ENCODE measurements around the gene GLUL. TPM values are rescaled to one million over a fixed set of nuclear protein-coding genes. Genes with fewer than 3 reads are reported as not detected.

The GLUL gene
- total and polyA plus RNA-seq, 2 donors from 2014 or later: 90.6 to 533 TPM

DNA sequence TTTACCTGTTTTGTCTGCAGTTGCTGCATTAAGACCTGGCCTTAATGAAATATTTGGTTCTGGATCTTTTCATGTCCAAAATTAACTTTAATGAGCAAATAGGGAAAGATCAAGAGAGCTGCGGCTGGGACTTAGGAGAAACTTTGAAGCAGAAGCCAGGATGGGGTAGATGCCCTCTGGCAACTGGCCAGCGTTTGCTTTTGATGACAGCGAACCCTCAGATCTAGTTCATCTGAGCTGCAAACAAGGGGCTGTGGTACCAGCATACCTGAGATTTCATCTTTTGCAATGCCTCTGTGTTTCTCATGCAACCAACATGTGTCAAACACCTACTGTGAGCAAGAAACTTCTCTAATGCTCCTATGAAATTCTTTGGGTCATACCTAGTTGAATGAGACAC is 21.9 kb upstream of the GLUL start:
- FAIRE-seq (no peak), DNase-seq (no peak)
- no peaks in the 10 kb centered on the region for H3K27me3 ChIP-seq (ENCODE audit: control insufficient read depth, insufficient read depth, low read length)
- H3K4me1 ChIP-seq (ENCODE audit: control insufficient read depth in 2 of 3, insufficient read depth in 2 of 3, low read depth in 1 of 3, low read length in 3 of 3): no peaks in the 10 kb centered on the region
- no peak overlapping the region for H3K27ac ChIP-seq (ENCODE audit: low read depth in 2 of 2, low read length in 2 of 2)
- H3K36me3 ChIP-seq (ENCODE audit: control insufficient read depth in 2 of 3, insufficient read depth in 3 of 3, low read length in 3 of 3): no peaks in the 10 kb centered on the region
- H3K9ac ChIP-seq (ENCODE audit: low read length in 3 of 3): no peak overlapping the region
- intact Hi-C loops (cut with DNase I): no loop called here
- no peak overlapping the region for H3K4me3 ChIP-seq (ENCODE audit: low read length in 3 of 3)
- no peaks in the 10 kb centered on the region for H3K9me3 ChIP-seq (ENCODE audit: control insufficient read depth in 2 of 3, insufficient read depth in 1 of 3, low read length in 3 of 3)
- TF ChIP-seq, protein P1, sequence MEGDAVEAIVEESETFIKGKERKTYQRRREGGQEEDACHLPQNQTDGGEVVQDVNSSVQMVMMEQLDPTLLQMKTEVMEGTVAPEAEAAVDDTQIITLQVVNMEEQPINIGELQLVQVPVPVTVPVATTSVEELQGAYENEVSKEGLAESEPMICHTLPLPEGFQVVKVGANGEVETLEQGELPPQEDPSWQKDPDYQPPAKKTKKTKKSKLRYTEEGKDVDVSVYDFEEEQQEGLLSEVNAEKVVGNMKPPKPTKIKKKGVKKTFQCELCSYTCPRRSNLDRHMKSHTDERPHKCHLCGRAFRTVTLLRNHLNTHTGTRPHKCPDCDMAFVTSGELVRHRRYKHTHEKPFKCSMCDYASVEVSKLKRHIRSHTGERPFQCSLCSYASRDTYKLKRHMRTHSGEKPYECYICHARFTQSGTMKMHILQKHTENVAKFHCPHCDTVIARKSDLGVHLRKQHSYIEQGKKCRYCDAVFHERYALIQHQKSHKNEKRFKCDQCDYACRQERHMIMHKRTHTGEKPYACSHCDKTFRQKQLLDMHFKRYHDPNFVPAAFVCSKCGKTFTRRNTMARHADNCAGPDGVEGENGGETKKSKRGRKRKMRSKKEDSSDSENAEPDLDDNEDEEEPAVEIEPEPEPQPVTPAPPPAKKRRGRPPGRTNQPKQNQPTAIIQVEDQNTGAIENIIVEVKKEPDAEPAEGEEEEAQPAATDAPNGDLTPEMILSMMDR (IDR thresholded peaks at IDR 0.05; ENCODE audit: borderline replicate concordance, extremely low read depth, insufficient read depth): no peak

DNA sequence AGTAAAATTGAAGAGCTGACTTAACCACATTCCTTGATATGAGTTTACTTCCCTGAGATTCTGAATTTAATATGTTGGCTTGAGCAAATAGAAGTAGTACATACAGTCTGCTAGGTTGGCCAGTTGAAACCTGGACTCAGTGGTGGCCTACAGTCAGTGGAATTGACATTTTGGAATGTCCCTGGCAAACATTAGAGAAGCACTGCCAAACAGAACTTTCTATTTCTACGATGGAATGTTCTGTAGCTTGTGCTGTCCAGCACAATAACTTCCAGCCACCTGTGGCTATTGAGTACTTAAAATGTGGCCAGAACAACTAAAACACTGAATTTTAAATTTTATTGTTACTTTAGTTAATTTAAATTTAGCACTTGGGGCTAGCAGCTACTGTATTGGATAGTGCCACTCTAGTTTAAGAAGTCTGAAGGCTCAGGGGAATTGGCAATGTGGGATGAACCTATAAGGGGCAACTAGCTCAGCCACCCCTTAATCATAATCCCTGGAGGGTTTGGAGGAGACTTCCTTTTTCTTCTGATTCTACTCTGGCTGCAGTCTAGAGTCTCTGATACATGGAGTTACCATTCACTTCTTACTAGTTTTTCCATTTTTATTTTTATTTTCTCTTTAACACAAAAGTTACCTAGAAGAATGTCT is 19.2 kb upstream of the GLUL start:
- no peak overlapping the region for H3K9ac ChIP-seq (ENCODE audit: low read length in 3 of 3)
- intact Hi-C loops (cut with DNase I): no loop called here
- H3K4me1 ChIP-seq (ENCODE audit: control insufficient read depth in 2 of 3, insufficient read depth in 2 of 3, low read depth in 1 of 3, low read length in 3 of 3): no peaks in the 10 kb centered on the region
- no peaks in the 10 kb centered on the region for H3K36me3 ChIP-seq (ENCODE audit: control insufficient read depth in 2 of 3, insufficient read depth in 3 of 3, low read length in 3 of 3)
- no peaks in the 10 kb centered on the region for H3K27me3 ChIP-seq (ENCODE audit: control insufficient read depth, insufficient read depth, low read length)
- DNase-seq (no peak), FAIRE-seq (no peak)
- H3K27ac ChIP-seq (ENCODE audit: low read depth in 2 of 2, low read length in 2 of 2): no peak overlapping the region
- no peaks in the 10 kb centered on the region for H3K9me3 ChIP-seq (ENCODE audit: control insufficient read depth in 2 of 3, insufficient read depth in 1 of 3, low read length in 3 of 3)
- H3K4me3 ChIP-seq (ENCODE audit: low read length in 3 of 3): no peak overlapping the region
- TF ChIP-seq, protein P1 (IDR thresholded peaks at IDR 0.05; ENCODE audit: borderline replicate concordance, extremely low read depth, insufficient read depth): no peak

DNA sequence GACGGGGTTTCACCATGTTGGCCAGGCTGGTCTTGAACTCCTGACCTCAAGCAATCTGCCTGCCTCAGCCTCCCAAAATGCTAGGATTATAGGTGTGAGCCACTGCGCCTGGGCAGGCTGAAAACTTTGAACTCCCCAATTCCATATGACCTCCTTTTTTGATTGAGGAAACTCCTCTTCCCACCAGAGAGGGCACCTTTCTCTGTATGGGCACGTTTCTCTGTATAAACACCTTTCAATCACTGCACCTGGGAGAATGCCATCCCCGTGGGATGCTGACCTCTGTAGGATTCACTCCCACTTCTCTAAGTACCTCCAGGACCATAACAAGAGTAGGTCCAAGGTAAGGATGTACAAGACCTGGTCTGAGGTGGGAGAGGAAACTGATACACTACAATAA is 18.5 kb upstream of the GLUL start:
- Histone ChIP-seq H3K9ac (ENCODE audit: low read length in 3 of 3) (no peak overlapping the region), H3K9me3 (ENCODE audit: control insufficient read depth in 2 of 3, insufficient read depth in 1 of 3, low read length in 3 of 3) (no peaks in the 10 kb centered on the region), H3K36me3 (ENCODE audit: control insufficient read depth in 2 of 3, insufficient read depth in 3 of 3, low read length in 3 of 3) (no peaks in the 10 kb centered on the region), H3K27me3 (ENCODE audit: control insufficient read depth, insufficient read depth, low read length) (no peaks in the 10 kb centered on the region), H3K4me3 (ENCODE audit: low read length in 3 of 3) (no peak overlapping the region), H3K27ac (ENCODE audit: low read depth in 2 of 2, low read length in 2 of 2) (no peak overlapping the region), H3K4me1 (ENCODE audit: control insufficient read depth in 2 of 3, insufficient read depth in 2 of 3, low read depth in 1 of 3, low read length in 3 of 3) (no peaks in the 10 kb centered on the region)
- intact Hi-C loops (cut with DNase I): no loop called here
- TF ChIP-seq, protein P1 (IDR thresholded peaks at IDR 0.05; ENCODE audit: borderline replicate concordance, extremely low read depth, insufficient read depth): no peak
- no peak for DNase-seq
- no peak for FAIRE-seq
